Naive thymus-derived CD4-positive, alpha-beta T cell (primary cell): Measurements from ENCODE around the gene TMA7. TPM values are rescaled to one million over a fixed set of nuclear protein-coding genes. Genes with fewer than 3 reads are reported as not detected.

Source experiments
- ATAC-seq: fragments of 150-1000 bp; cut with Tn5 transposase; 2 replicates; pipeline ENCODE4 v1.10.0; 2021; ENCODE audit warnings: mild to moderate bottlenecking, moderate library complexity
- CTCF ChIA-PET: fragments of 350-600 bp; sonication (Branson Sonifier 250); formaldehyde crosslinking; loops from one replicate; lab custom pipeline; 2021; ENCODE audit warnings: antibody characterized with exemption; lab: Charles Lee
- POLR2A ChIA-PET: fragments of 350-600 bp; sonication (Branson Sonifier 250); formaldehyde crosslinking; loops from one replicate; lab custom pipeline; 2021; ENCODE audit warnings: antibody characterized with exemption, inconsistent platforms; lab: Charles Lee
- DNase-seq, 9 donors: peaks; one replicate each; pipeline versions ENCODE4 v3.0.0 to v3.0.0-alpha.2; 2020 to 2022; ENCODE audit warnings: mixed read lengths in 1 of 9
- H3K27ac ChIP-seq: one replicate; pipeline ENCODE4 v1.7.0; 2013; ENCODE audit warnings: mild to moderate bottlenecking, low read depth, low read length, moderate library complexity
- H3K27me3 ChIP-seq, 2 donors: one replicate each; pipeline ENCODE4 v1.7.0; 2013; ENCODE audit warnings: low read length in 2 of 2, mild to moderate bottlenecking in 2 of 2, moderate library complexity in 2 of 2; ENCODE audit not compliant: control insufficient read depth in 2 of 2, insufficient read depth in 2 of 2
- H3K36me3 ChIP-seq, 3 experiments: 1 replicate in 2 of 3; 2 replicates in 1 of 3; pipeline ENCODE4 v1.7.0; 2013; ENCODE audit warnings: low read length in 3 of 3, mild to moderate bottlenecking in 3 of 3, moderate library complexity in 1 of 3; ENCODE audit not compliant: insufficient read depth in 3 of 3, control insufficient read depth in 2 of 3
- H3K4me1 ChIP-seq, 2 donors: one replicate each; pipeline ENCODE4 v1.7.0; 2013; ENCODE audit warnings: low read length in 2 of 2, mild to moderate bottlenecking in 2 of 2, moderate library complexity in 1 of 2; ENCODE audit not compliant: control insufficient read depth in 2 of 2, insufficient read depth in 2 of 2
- H3K4me3 ChIP-seq: 2 replicates; pipeline ENCODE4 v1.7.0; 2013; ENCODE audit warnings: mild to moderate bottlenecking, low read length
- H3K9me3 ChIP-seq, 3 experiments: 1 replicate in 2 of 3; 2 replicates in 1 of 3; pipeline ENCODE4 v1.7.0; 2013; ENCODE audit warnings: low read length in 3 of 3; ENCODE audit not compliant: control insufficient read depth in 2 of 3
- H3K27ac Mint-ChIP-seq, 9 donors: one replicate each; pipeline ENCODE4 v1.8.0; 2020 to 2022; ENCODE audit warnings: mixed read lengths in 9 of 9, mild to moderate bottlenecking in 8 of 9, moderate library complexity in 5 of 9, inconsistent platforms in 2 of 9
- H3K27me3 Mint-ChIP-seq, 5 donors: one replicate each; pipeline ENCODE4 v1.8.0; 2021 to 2022; ENCODE audit warnings: mixed read lengths in 5 of 5, mild to moderate bottlenecking in 1 of 5
- H3K36me3 Mint-ChIP-seq, 5 donors: one replicate each; pipeline ENCODE4 v1.8.0; 2020 to 2022; ENCODE audit warnings: mixed read lengths in 5 of 5, mild to moderate bottlenecking in 3 of 5, inconsistent platforms in 1 of 5
- H3K4me1 Mint-ChIP-seq, 7 donors: one replicate each; pipeline ENCODE4 v1.8.0; 2020 to 2022; ENCODE audit warnings: mixed read lengths in 7 of 7, mild to moderate bottlenecking in 3 of 7, inconsistent platforms in 1 of 7
- H3K4me3 Mint-ChIP-seq, 10 donors: one replicate each; pipeline ENCODE4 v1.8.0; 2020 to 2022; ENCODE audit warnings: mild to moderate bottlenecking in 10 of 10, mixed read lengths in 10 of 10, moderate library complexity in 6 of 10, inconsistent platforms in 2 of 10
- H3K9me3 Mint-ChIP-seq, 11 donors: one replicate each; pipeline ENCODE4 v1.8.0; 2020 to 2022; ENCODE audit warnings: mixed read lengths in 11 of 11, mild to moderate bottlenecking in 4 of 11, inconsistent platforms in 1 of 11, moderate library complexity in 1 of 11
- intact Hi-C, 2 donors: fragments of 100-400 bp; cut with micrococcal nuclease; formaldehyde crosslinking; loops; one replicate each; pipeline ENCODE4 v1.15.1; 2023
- polyA plus RNA-seq, 2 donors: library from polyadenylated mRNA; unstranded; fragments of 300-500 nt; fragmentation: Illumina TruSeq; gene quantifications; one replicate each; pipeline ENCODE4 v1.2.3, GENCODE V29; 2021
- total RNA-seq, 6 experiments: library from RNA in 5 of 6; stranded (reverse) in 5 of 6; gene quantifications; 1 replicate in 5 of 6; 2 replicates in 1 of 6; pipeline ENCODE4 v1.2.3 and lab custom pipeline; 2021 to 2026

TMA7 gene
- total and polyA plus RNA-seq, 7 experiments from 2014 or later, result 193 to 752 (median 269) TPM

DNA sequence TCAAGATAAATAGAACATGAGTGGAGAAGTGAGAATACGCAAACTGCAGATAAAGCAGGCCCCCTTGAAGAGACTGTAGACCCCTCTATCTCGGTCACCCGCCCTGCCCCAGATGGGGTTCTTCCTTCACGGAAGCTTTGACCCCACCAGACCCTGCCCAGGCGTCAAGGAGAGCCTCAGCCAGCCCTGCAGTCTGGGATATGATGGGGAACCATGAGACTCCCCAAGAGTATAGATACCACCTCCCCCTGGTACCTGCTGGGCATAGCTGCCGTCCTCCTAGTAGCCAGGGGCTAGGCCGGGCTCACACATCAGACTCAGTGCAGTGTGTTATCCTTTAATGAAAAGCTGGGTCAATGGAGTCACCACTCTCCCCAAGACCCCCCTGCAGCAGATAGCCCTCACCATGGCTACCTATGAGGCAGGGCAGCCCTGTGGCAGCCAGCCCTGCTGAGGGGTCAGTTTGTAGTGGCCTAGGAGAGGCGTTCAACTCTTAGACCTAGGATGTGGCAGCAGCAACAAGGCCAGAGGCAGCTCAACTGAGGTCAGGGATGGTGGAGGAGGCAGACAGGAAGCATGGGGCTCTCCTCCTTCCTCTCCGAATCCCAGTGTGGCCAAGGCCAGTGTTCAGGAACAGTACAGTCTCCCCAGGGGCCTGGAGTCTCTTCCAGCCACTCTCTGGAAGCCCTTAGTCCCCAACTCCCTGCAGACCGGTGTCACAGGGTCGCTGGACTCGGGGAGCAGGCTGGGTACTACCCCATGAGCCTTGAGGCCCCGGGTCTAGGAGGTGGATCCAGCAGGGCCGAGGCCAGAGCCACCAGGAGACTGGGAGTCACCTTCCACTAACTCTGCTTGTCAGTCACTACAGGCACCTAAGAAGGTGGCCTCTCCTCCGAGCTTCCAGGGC, 36.3 kb upstream of the TMA7 start:
- Histone ChIP-seq H3K4me1 (no peaks in the 10 kb centered on the region), H3K27ac (no peak overlapping the region), H3K4me3 (no peak overlapping the region), H3K27me3 (no peaks in the 10 kb centered on the region), H3K9me3 (no peaks in the 10 kb centered on the region), H3K36me3 (no peaks in the 10 kb centered on the region)
- ChIA-PET POLR2A (interaction anchor here (0.6 kb wide), 1 partner anchor 17 kb away, joined by 6 read pairs; no protein-coding TSS in a partner anchor), CTCF (interaction anchor here (1.1 to 5.8 kb wide), 3 partner anchors 31 to 145 kb away, joined by 4 to 187 read pairs (median 13); partner anchors contain the start of genes CCDC51 and TMA7)
- ATAC-seq (no peak), DNase-seq (peak in 1 of 9 donors; percentile 17)
- Mint-ChIP-seq H3K4me1 (peaks cover 0 to 3% (median 0%) of the 10 kb centered on the region in 7 donors), H3K9me3 (no peaks in the 10 kb centered on the region), H3K27me3 (peaks cover 0 to 5% (median 0%) of the 10 kb centered on the region in 5 donors), H3K36me3 (no peaks in the 10 kb centered on the region), H3K27ac (no peak overlapping the region), H3K4me3 (no peak overlapping the region)
- intact Hi-C loops, result no loop called here

DNA sequence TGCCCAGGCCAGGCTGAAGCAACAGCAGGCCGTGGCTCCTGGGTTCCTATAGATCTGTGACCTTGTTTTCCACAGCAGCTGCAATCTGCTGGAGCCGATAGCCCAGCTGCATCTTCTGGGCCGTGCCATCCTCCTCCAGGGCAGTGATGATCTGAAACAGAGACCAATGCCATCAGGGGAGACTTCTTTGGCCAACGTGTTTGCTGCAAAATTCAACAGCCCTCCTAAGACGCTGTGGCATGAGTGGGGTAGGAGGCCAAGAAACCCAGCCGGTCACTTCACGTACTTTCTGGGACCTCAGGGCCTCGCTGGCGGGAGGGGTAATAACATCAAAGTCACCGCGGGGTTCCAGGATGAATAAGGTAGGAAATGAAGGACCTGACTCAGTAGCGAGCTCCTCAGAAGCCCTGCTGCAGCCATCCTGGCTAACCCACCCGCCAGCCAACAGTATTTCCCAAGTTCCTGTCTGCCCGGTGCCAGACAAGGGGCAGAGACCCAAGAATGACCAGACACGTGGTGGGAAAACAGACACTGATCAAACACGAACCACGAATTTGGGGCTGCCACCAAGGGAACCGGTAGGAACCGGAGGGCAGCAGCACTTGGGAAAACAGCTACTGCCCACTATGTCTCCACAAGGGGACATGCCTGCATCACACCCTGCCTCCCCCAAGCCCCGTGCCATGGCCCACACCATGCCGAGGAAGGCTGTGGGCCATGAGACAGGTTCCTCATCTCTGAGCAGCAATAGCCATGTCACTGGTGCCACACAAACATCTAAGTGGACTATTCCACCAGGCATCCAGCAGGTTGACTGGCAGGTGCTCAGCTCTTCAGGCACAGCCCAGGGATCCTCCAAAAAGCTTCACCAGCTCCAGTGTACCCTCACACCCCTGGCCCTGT, 35.4 kb upstream of the TMA7 start:
- Histone ChIP-seq H3K4me3 (no peak overlapping the region), H3K27me3 (no peaks in the 10 kb centered on the region), H3K36me3 (no peaks in the 10 kb centered on the region), H3K9me3 (no peaks in the 10 kb centered on the region), H3K27ac (no peak overlapping the region), H3K4me1 (no peaks in the 10 kb centered on the region)
- Mint-ChIP-seq H3K4me3 (no peak overlapping the region), H3K4me1 (peaks cover 0 to 3% (median 0%) of the 10 kb centered on the region in 7 donors), H3K9me3 (no peaks in the 10 kb centered on the region), H3K27ac (no peak overlapping the region), H3K36me3 (no peaks in the 10 kb centered on the region), H3K27me3 (peaks cover 0 to 1% (median 0%) of the 10 kb centered on the region in 5 donors)
- peak in 2 of 9 donors; percentile 4 to 12 for DNase-seq
- intact Hi-C loops, result no loop called here
- ChIA-PET CTCF (interaction anchor here (1.1 to 2.4 kb wide), 2 partner anchors 31 to 35 kb away, joined by 4 to 13 read pairs; partner anchors contain the start of genes CCDC51 and TMA7), POLR2A (no interaction called here)
- ATAC-seq, result no peak

DNA sequence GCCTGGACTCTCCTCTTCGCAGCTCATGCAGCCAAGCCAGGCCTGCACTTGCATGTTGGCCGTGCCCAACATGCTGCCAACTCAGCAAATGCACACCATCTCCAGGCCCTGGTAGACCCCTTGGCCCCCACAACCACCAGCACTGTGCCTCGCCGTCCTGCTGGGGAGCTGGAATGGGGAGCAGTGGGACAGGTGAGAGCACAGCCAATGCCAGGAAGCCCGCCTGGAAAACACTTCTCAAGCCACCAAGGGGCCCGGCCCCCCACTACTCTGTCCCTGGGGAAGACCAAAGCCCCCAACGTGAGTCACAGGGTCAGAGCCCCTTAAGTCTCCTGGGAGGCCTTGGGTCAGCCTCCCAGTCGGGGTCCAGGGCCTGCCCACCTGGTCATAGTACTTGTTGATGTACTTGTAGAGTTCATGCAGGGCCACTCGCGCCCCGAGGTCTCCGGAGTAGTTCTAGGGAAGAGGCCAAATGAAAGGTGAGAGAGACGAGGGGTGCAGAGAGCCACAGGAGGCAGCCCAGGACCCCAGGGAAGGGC, 34.6 kb upstream of the TMA7 start:
- Histone ChIP-seq H3K4me1 (no peaks in the 10 kb centered on the region), H3K9me3 (no peaks in the 10 kb centered on the region), H3K36me3 (no peaks in the 10 kb centered on the region), H3K4me3 (no peak overlapping the region), H3K27me3 (no peaks in the 10 kb centered on the region), H3K27ac (no peak overlapping the region)
- H3K27ac Mint-ChIP-seq, result no peak overlapping the region
- POLR2A ChIA-PET, result no interaction called here
- intact Hi-C loops, result no loop called here
- H3K9me3 Mint-ChIP-seq, result no peaks in the 10 kb centered on the region
- peaks cover 0 to 3% (median 0%) of the 10 kb centered on the region in 7 donors for H3K4me1 Mint-ChIP-seq
- no peaks in the 10 kb centered on the region for H3K36me3 Mint-ChIP-seq
- H3K4me3 Mint-ChIP-seq, result no peak overlapping the region
- DNase-seq, result peak in 1 of 9 donors; percentile 16
- CTCF ChIA-PET, result interaction anchor here (1.1 to 2.4 kb wide), 2 partner anchors 30 to 34 kb away, joined by 4 to 13 read pairs; partner anchors contain the start of genes CCDC51 and TMA7
- no peaks in the 10 kb centered on the region for H3K27me3 Mint-ChIP-seq
- ATAC-seq, result no peak

DNA sequence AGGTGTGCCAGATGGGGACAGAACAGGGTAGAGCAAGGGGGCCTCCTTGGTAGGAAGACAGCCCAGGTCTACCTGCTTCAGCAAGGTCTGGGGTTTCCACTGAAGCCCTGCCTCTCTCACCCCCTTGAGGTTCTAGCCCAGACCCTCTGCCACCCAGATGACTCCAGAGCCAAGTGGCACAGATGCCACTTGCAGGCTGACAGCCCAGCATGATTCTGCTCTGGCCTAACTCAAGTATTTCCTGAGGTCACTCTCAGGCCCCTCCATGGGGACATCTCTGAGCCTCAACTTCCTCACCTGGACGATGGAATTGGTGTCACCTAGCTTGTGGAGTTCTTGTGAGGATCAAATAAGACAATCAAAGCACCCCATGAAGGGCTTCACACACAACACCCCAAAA, 34.1 kb upstream of the TMA7 start:
- intact Hi-C loops, result no loop called here
- H3K9me3 Mint-ChIP-seq, result no peaks in the 10 kb centered on the region
- H3K4me1 Mint-ChIP-seq, result peaks cover 0 to under 1% (median 0%) of the 10 kb centered on the region in 7 donors
- H3K27me3 Mint-ChIP-seq, result no peaks in the 10 kb centered on the region
- Histone ChIP-seq H3K4me1 (no peaks in the 10 kb centered on the region), H3K4me3 (no peak overlapping the region), H3K27me3 (no peaks in the 10 kb centered on the region), H3K36me3 (no peaks in the 10 kb centered on the region), H3K27ac (no peak overlapping the region), H3K9me3 (no peaks in the 10 kb centered on the region)
- DNase-seq, result peak in 1 of 9 donors; percentile 3
- POLR2A ChIA-PET, result interaction anchor here (0.6 kb wide), 1 partner anchor 27 kb away, joined by 3 read pairs; no protein-coding TSS in a partner anchor
- no peak for ATAC-seq
- H3K27ac Mint-ChIP-seq, result peak overlapping the region in 2 of 9 donors; percentile 7 to 21
- H3K36me3 Mint-ChIP-seq, result no peaks in the 10 kb centered on the region
- CTCF ChIA-PET, result no interaction called here
- no peak overlapping the region for H3K4me3 Mint-ChIP-seq

DNA sequence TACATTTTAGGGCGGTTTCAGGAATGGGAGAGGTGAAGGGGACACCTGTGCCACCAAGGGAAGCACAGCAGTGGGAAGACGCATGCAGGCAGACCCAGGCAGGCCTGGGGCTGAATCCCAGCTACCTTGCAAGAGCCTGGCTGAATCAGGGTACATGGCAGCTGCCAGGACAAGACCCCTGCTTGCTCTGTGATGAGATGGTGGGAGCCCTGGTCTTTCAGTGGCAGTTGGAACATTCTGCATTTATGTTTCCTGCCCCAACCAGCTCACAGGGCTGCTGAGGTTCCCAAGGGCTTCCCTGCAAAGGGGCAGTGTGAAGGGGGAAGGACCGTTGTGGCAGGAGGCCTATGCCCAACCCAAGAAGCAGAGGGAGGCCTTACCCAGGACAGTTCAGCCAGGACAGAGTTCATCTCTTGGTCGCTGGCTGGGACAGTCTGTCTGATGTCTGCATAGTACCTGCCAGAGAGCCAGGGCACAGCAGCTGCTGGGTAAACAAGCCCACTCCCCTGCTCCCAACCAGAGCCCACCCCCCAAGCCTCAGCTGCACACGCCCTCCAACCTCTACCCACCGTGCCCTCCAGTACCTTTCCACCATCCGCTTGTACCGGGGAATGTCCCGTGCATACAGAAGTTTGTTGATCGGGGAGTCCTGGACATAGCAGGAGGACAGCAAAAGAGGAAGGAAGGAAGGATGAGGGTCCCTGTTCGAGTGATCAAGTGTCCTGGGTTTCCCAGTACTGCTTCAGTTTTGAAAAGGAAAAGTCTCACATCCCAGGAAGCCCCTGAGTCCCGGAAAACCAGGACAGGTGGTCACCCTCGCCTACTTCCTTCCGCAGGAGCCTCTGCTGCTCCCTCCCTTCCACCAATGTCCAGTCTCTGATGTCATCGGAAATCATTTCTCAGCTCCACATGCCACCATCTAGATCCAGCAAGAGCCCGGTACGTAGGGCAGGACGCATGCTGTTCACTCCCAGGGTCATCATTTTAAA, 33.3 kb upstream of the TMA7 start:
- Mint-ChIP-seq H3K36me3 (no peaks in the 10 kb centered on the region), H3K4me1 (no peaks in the 10 kb centered on the region), H3K9me3 (no peaks in the 10 kb centered on the region), H3K27ac (peak overlapping the region in 1 of 9 donors; percentile 21), H3K27me3 (no peaks in the 10 kb centered on the region), H3K4me3 (no peak overlapping the region)
- intact Hi-C loops, result no loop called here
- ATAC-seq, result no peak
- H3K27me3 ChIP-seq, result no peaks in the 10 kb centered on the region
- H3K27ac ChIP-seq, result no peak overlapping the region
- H3K36me3 ChIP-seq, result no peaks in the 10 kb centered on the region
- H3K9me3 ChIP-seq, result no peaks in the 10 kb centered on the region
- peak in 2 of 9 donors; percentile 2 to 15 for DNase-seq
- H3K4me3 ChIP-seq, result no peak overlapping the region
- ChIA-PET CTCF (interaction anchor here (2.3 to 2.4 kb wide), 2 partner anchors 29 to 152 kb away, joined by 7 to 12 read pairs; no protein-coding TSS in a partner anchor), POLR2A (interaction anchor here (0.6 to 1.1 kb wide), 2 partner anchors 26 to 60 kb away, joined by 3 read pairs; a partner anchor contains a TSS)
- H3K4me1 ChIP-seq, result no peaks in the 10 kb centered on the region
